Astrocyte (in vitro differentiated cells and primary cell): ENCODE data around the gene ARHGAP12.

ENCODE experiments used
- CTCF ChIP-seq: IDR thresholded peaks from 2 replicates; pipeline ENCODE4 v1.5.1; 2011; ENCODE audit warnings: low read depth, mild to moderate bottlenecking, inconsistent platforms, low read length, moderate library complexity; ENCODE audit not compliant: insufficient read depth
- EZH2 ChIP-seq: IDR thresholded peaks from 2 replicates; pipeline ENCODE4 v1.6.1; 2012; ENCODE audit warnings: mild to moderate bottlenecking, low read length, inconsistent platforms; ENCODE audit not compliant: insufficient read depth

- TF ChIP-seq CTCF: no peak
- TF ChIP-seq EZH2: no peak
Observed at GRCh38 chr10:31804352-31804810, 124.2 kb downstream of the ARHGAP12 start.
